ACC112 (cell line): ENCODE results near the gene SMIM5.

Experiments used
- H2AFZ ChIP-seq: fragments of 200-600 bp; sonication (generic); one replicate; pipeline ENCODE4 v1.6.0; 2017; ENCODE audit warnings: antibody characterized with exemption, low read length; ENCODE audit not compliant: unreplicated experiment
- H3K27ac ChIP-seq: fragments of 200-600 bp; sonication (generic); 2 replicates; pipeline ENCODE4 v1.5.1; 2014; ENCODE audit warnings: low read depth, mild to moderate bottlenecking, antibody characterized with exemption, low read length, moderate library complexity
- H3K27me3 ChIP-seq: fragments of 200-600 bp; sonication (generic); 2 replicates; pipeline ENCODE4 v1.6.1; 2014; ENCODE audit warnings: mild to moderate bottlenecking, antibody characterized with exemption, low read length, moderate library complexity, mixed read lengths; ENCODE audit not compliant: insufficient read depth
- H3K36me3 ChIP-seq: fragments of 200-600 bp; sonication (generic); 2 replicates; pipeline ENCODE4 v1.6.1; 2016; ENCODE audit warnings: mild to moderate bottlenecking, antibody characterized with exemption, low read length, moderate library complexity, mixed read lengths; ENCODE audit not compliant: insufficient read depth
- H3K4me1 ChIP-seq: fragments of 200-600 bp; sonication (generic); one replicate; pipeline ENCODE4 v1.6.1; 2016; ENCODE audit warnings: low read length, mixed read lengths; ENCODE audit not compliant: insufficient read depth, unreplicated experiment, control insufficient read depth
- H3K4me3 ChIP-seq: fragments of 200-600 bp; sonication (generic); 2 replicates; pipeline ENCODE4 v1.5.1; 2014; ENCODE audit warnings: mild to moderate bottlenecking, low read depth, low read length
- H3K79me2 ChIP-seq: fragments of 200-600 bp; sonication (generic); one replicate; pipeline ENCODE4 v1.6.0; 2016; ENCODE audit warnings: low read length; ENCODE audit not compliant: control insufficient read depth, unreplicated experiment, insufficient read depth

The SMIM5 gene

DNA sequence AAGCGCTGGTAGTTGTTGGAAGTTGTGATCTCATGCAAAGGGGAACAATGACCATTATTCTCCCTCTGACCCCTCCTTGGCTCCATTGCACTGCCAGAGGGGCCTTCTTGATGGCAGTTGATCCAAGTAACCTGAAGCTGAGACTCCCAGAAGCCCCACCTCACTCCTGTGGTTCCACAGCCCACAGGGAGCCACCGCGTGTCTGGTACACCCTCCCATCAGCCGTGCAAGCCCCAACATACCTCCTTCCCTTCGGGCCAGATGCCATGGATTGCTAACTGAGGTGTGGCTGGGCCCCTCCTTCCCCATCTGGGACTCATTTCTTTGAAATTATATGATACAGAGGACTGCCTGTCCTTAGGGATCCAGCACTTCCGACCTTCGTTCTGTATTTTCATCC is 51.7 kb downstream of the SMIM5 start:
- H3K27ac ChIP-seq: peak overlapping the region; percentile 72
- H3K36me3 ChIP-seq: peaks cover 10% of the 10 kb centered on the region; the same call in 1 of the 2 replicates
- H3K4me3 ChIP-seq: no peak overlapping the region
- peaks cover 69% of the 10 kb centered on the region for H3K79me2 ChIP-seq
- H2AFZ ChIP-seq: no peak overlapping the region
- peaks cover 72% of the 10 kb centered on the region for H3K4me1 ChIP-seq
- H3K27me3 ChIP-seq: no peaks in the 10 kb centered on the region

DNA sequence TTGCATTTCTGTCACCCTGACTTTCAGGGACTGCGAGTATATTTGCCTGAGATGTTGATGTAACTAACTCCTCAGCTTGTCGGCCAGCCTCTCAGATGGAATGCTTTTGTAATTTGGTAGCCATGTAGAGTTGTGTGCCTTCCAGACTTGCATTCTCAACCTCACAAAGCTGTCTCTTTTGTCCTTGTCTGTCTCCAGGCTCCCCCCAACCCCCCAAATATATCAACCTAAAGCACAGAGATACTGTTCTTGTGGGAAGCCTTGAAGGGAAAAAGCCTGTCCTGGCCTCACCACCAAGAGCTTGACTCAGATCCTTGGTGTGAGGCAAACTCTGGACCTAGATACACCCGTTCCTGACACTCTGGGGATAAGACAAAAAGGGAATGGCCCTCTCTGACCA is 52.3 kb downstream of the SMIM5 start:
- no peak overlapping the region for H2AFZ ChIP-seq
- H3K79me2 ChIP-seq: peaks cover 70% of the 10 kb centered on the region
- no peaks in the 10 kb centered on the region for H3K27me3 ChIP-seq
- H3K4me3 ChIP-seq: no peak overlapping the region
- peak overlapping the region; percentile 72; the same call in 1 of the 2 replicates for H3K27ac ChIP-seq
- H3K36me3 ChIP-seq: peaks cover 10% of the 10 kb centered on the region; the same call in 1 of the 2 replicates
- peaks cover 68% of the 10 kb centered on the region for H3K4me1 ChIP-seq

DNA sequence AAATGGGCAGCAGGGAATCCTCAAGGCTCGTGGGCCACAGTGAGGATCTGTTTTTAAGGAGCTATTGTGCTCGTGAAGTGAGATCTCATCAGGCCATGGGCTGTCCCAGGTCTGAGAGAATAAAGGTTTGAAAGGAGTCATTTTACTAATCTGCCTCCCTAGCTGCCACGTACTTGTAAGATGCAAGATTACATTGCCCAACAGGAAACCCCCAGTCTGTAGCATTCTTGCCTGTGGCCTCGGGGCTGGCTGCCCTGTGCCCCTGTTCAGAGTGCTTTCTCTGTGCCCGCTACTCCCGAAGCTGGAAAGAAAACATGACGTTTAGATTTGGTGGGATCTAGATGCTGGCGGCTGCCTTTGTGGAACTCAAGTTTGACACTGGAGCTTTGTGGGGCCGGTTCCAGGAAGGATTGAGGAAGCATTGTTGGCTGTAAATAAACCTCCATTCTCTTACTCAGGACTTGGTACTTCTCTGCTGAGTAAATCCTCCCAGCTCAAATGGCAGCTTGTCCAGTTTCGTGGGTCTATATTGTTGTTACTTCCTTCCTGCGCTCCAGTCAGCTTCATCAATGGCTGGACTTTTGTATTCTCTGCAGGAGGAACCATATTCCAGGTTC is 55.1 kb downstream of the SMIM5 start:
- Histone ChIP-seq H3K27me3 (no peaks in the 10 kb centered on the region), H3K27ac (peak overlapping the region; percentile 35), H3K36me3 (peaks cover 10% of the 10 kb centered on the region; the same call in 1 of the 2 replicates), H3K4me3 (no peak overlapping the region), H3K4me1 (peaks cover 83% of the 10 kb centered on the region), H3K79me2 (peaks cover 75% of the 10 kb centered on the region), H2AFZ (no peak overlapping the region)

DNA sequence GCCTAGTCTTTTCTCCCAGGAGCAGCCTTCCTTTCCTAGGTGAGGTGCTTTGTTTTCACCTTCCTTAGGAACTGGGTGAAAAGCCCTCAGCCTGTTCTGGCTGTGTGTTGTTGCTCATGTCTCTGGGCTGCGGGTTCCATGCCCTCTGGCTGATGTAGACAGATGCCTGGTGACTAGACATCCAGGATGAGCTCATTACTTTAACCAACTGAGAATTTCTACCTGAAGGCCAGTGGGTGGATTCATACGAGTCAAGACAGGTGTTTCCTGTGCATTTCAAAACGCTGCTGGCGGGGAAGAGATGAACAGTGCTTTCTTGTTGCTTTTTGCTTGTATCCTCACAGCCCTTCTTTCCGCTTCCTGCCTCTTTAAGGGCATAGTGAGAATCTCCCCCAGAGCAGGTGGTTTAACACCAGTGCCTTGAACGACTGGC is 56.2 kb downstream of the SMIM5 start:
- H3K79me2 ChIP-seq: peaks cover 69% of the 10 kb centered on the region
- H2AFZ ChIP-seq: no peak overlapping the region
- H3K4me3 ChIP-seq: no peak overlapping the region
- H3K4me1 ChIP-seq: peaks cover 83% of the 10 kb centered on the region
- H3K27me3 ChIP-seq: no peaks in the 10 kb centered on the region
- no peak overlapping the region for H3K27ac ChIP-seq
- peaks cover 10% of the 10 kb centered on the region; the same call in 1 of the 2 replicates for H3K36me3 ChIP-seq
